C4-2B (cell line): ENCODE measurements around the gene CTLA4.

Experiments used
- H3K27ac ChIP-seq: fragments of 450-650 bp; 2 replicates; pipeline ENCODE4 v1.5.1; 2017
- ZFX ChIP-seq: fragments of 450-650 bp; IDR thresholded peaks from 2 replicates; pipeline ENCODE4 v1.6.1; 2017
- TF ChIP-seq, protein P1 (sequence below): fragments of 450-650 bp; conservative IDR thresholded peaks from 2 replicates; pipeline ENCODE4 v1.5.1; 2017; ENCODE audit warnings: mild to moderate bottlenecking

Gene CTLA4

DNA sequence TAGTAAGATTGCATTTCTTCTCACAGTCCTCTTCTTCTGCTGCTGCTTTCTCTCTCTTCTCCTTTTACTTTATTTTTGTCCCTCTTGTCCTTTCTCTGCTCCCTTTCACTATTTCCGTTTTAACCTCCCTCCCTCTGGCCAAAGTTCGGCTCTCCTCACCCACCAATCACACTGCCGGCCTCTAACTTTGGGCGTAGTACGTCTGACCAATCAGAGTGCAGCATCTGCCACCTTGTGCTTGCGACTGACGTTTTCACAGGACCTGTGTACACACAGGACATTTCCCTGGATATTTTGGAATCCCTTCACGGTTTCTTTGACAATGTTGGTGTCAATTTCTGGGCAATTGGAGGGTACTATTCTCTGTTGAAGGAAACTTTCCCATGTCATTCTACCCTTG is 46.4 kb downstream of the CTLA4 start:
- no peak overlapping the region for H3K27ac ChIP-seq
- TF ChIP-seq, protein P1, sequence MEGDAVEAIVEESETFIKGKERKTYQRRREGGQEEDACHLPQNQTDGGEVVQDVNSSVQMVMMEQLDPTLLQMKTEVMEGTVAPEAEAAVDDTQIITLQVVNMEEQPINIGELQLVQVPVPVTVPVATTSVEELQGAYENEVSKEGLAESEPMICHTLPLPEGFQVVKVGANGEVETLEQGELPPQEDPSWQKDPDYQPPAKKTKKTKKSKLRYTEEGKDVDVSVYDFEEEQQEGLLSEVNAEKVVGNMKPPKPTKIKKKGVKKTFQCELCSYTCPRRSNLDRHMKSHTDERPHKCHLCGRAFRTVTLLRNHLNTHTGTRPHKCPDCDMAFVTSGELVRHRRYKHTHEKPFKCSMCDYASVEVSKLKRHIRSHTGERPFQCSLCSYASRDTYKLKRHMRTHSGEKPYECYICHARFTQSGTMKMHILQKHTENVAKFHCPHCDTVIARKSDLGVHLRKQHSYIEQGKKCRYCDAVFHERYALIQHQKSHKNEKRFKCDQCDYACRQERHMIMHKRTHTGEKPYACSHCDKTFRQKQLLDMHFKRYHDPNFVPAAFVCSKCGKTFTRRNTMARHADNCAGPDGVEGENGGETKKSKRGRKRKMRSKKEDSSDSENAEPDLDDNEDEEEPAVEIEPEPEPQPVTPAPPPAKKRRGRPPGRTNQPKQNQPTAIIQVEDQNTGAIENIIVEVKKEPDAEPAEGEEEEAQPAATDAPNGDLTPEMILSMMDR: no peak
- no peak for TF ChIP-seq ZFX

DNA sequence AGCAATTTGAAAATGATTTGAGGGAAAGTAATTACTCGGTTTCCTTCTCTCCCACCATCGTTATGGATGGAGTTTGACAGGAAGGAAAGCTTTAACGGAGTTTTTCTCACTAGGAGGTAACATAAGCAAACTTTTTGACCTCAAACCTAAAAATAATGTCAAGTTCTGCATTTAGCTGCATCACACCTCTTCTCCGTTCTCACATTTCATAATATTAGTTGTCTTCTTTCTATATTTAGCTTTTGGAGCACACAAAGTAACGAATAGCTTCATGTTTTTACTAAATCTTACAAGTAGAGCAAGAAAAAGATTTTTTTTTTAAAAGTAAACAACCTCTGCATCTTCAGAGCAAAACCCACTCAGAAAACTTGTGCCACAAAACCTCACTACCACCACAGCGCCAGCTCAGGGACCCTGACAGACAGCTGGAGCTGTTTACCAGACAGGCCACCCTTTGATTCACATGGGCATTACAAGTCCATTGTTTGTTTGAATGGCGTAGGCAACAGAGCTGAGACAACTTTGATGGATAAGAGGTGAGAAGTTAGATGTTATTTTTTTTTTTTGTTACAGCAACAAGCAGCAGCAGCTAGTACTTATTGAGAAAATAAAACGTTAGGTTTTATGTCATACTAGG is 47.1 kb downstream of the CTLA4 start:
- no peak overlapping the region for H3K27ac ChIP-seq
- TF ChIP-seq, protein P1: no peak
- no peak for TF ChIP-seq ZFX

GRCh38 chr2:203915256-203915655 is 47.7 kb downstream of the CTLA4 start:
- no peak overlapping the region for H3K27ac ChIP-seq

GRCh38 chr2:203916756-203917155 is 49.2 kb downstream of the CTLA4 start:
- TF ChIP-seq, protein P1: no peak
- no peak for TF ChIP-seq ZFX
- no peak overlapping the region for H3K27ac ChIP-seq

More at GRCh38 chr2:203915256-203915655, 47.7 kb downstream of the CTLA4 start:
- TF ChIP-seq, protein P1: no peak
- no peak for TF ChIP-seq ZFX

- H3K27ac ChIP-seq: no peak overlapping the region
- TF ChIP-seq, protein P1: no peak
- no peak for TF ChIP-seq ZFX
These were observed 50.7 kb downstream of the CTLA4 start for GRCh38 chr2:203918264-203918663.

DNA sequence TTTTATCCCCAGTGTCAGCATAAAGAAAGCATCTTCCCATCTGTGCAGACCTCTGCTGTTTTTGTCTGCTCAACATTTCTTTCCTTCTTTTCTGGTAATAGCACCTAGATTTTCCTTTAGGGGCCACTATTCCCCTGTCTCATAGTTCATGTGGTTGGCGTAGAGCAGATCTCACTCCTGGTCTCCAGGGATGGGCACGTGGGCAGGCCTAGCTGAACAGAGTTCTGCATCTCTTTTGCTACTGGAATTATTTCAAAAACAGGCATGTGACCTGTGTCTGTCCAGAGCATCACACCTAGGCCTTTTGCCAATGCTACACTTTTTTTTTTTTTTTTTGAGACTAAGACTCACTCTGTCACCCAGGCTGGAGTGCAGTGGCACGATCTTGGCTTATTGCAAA is 51.3 kb downstream of the CTLA4 start:
- TF ChIP-seq, protein P1: no peak
- no peak for TF ChIP-seq ZFX
- H3K27ac ChIP-seq: no peak overlapping the region
